GM12878 (cell line): Measurements from ENCODE around the gene CTNNAL1. TPM values are rescaled to one million over a fixed set of nuclear protein-coding genes. Genes with fewer than 3 reads are reported as not detected.

Experiments
- ATAC-seq: fragments of 200-7000 bp; cut with Tn5 transposase; 3 replicates; pipeline ENCODE4 v1.9.1; 2020; ENCODE audit warnings: mild to moderate bottlenecking, moderate library complexity
- BruUV-seq: library from RNA; stranded (reverse); fragments of 400-500 nt; replicated peaks from 2 replicates; lab custom pipeline; 2021; lab: Mats Ljungman, UMichigan
- CTCF ChIA-PET: fragments of 300-600 bp; sonication (Branson Sonifier 250); formaldehyde crosslinking; extraction: SDS; loops from one replicate; lab custom pipeline; 2021; ENCODE audit warnings: inconsistent platforms; lab: Yijun Ruan, JAX
- POLR2A ChIA-PET: fragments of 350-600 bp; formaldehyde crosslinking; extraction: SDS; loops from one replicate; lab custom pipeline; 2021; ENCODE audit warnings: inconsistent platforms; lab: Charles Lee
- RAD21 ChIA-PET: fragments of 300-600 bp; sonication (Branson Sonifier 250); formaldehyde crosslinking; loops from one replicate; lab custom pipeline; 2023; ENCODE audit warnings: antibody characterized with exemption; ENCODE audit not compliant: unreplicated experiment; lab: Charles Lee
- SMC1A ChIA-PET: fragments of 300-600 bp; sonication (Branson Sonifier 250); formaldehyde crosslinking; loops from one replicate; lab custom pipeline; 2023; ENCODE audit not compliant: unreplicated experiment, uncharacterized antibody; lab: Charles Lee
- DNase-seq: peaks from one replicate; pipeline ENCODE4 v3.0.0-alpha.2; 2011; ENCODE audit warnings: low read depth, low spot score
- FAIRE-seq: peaks from 3 replicates; lab custom pipeline; 2011; peaks lifted over from hg19 to GRCh38; lab: Jason Lieb, UNC
- H2AFZ ChIP-seq: 2 replicates; pipeline ENCODE4 v1.6.0; 2011; ENCODE audit warnings: low read depth, low read length, control low read depth; ENCODE audit not compliant: control insufficient read depth
- H3K27ac ChIP-seq: 2 replicates; pipeline ENCODE4 v1.5.1; 2011; ENCODE audit warnings: control low read depth; ENCODE audit not compliant: control insufficient read depth, insufficient read depth
- H3K27me3 ChIP-seq, 2 experiments: replicated peaks in 1 of 2; 2 replicates each; pipeline versions ENCODE4 v1.6.0 to v1.6.1; 2011; ENCODE audit warnings: low read length in 1 of 2; ENCODE audit not compliant: control insufficient read depth in 2 of 2, insufficient read depth in 2 of 2
- H3K36me3 ChIP-seq, 2 experiments: 2 replicates each; pipeline ENCODE4 v1.5.1; 2011; ENCODE audit warnings: low read length in 1 of 2; ENCODE audit not compliant: control insufficient read depth in 2 of 2, insufficient read depth in 2 of 2
- H3K4me1 ChIP-seq: 2 replicates; pipeline ENCODE4 v1.6.1; 2011; ENCODE audit warnings: mild to moderate bottlenecking, low read length, moderate library complexity, mixed read lengths; ENCODE audit not compliant: control insufficient read depth, insufficient read depth
- H3K4me2 ChIP-seq: 2 replicates; pipeline ENCODE4 v1.6.0; 2011; ENCODE audit warnings: control low read depth; ENCODE audit not compliant: control insufficient read depth, insufficient read depth
- H3K4me3 ChIP-seq: fragments of 200-600 bp; sonication (generic); 2 replicates; pipeline ENCODE4 v1.5.1; 2016
- H3K79me2 ChIP-seq: 2 replicates; pipeline ENCODE4 v1.6.0; 2011; ENCODE audit warnings: low read length; ENCODE audit not compliant: control insufficient read depth, insufficient read depth
- H3K9ac ChIP-seq: 2 replicates; pipeline ENCODE4 v1.8.0; 2011; ENCODE audit warnings: low read length, control low read depth, mixed read lengths; ENCODE audit not compliant: control insufficient read depth, insufficient read depth
- H3K9me3 ChIP-seq: replicated peaks from 3 replicates; pipeline ENCODE4 v1.5.1; 2011; ENCODE audit warnings: mild to moderate bottlenecking, low read length; ENCODE audit not compliant: control insufficient read depth, insufficient read depth
- H4K20me1 ChIP-seq: 2 replicates; pipeline ENCODE4 v1.6.0; 2011; ENCODE audit not compliant: control insufficient read depth, insufficient read depth
- BCL11A ChIP-seq: IDR thresholded peaks from 2 replicates; pipeline ENCODE4 v1.6.1; 2011; ENCODE audit warnings: low read depth, low read length
- EGR1 ChIP-seq, 2 experiments: IDR thresholded peaks; 1 replicate in 1 of 2; 2 replicates in 1 of 2; pipeline ENCODE4 v1.6.1; 2011 to 2012; ENCODE audit warnings: low read depth in 2 of 2, low read length in 2 of 2, borderline replicate concordance in 1 of 2, mild to moderate bottlenecking in 1 of 2, moderate library complexity in 1 of 2
- HCFC1 ChIP-seq: fragments of 150-350 bp; IDR thresholded peaks from 2 replicates; pipeline ENCODE4 v1.6.1; 2014; ENCODE audit warnings: low read length
- JUNB ChIP-seq: IDR thresholded peaks from 2 replicates; pipeline ENCODE4 v1.6.1; 2016; ENCODE audit warnings: antibody characterized with exemption, mild to moderate bottlenecking
- NFXL1 ChIP-seq: fragments of 450-650 bp; IDR thresholded peaks from 2 replicates; pipeline ENCODE4 v1.6.1; 2017; ENCODE audit warnings: antibody characterized with exemption, mild to moderate bottlenecking, borderline replicate concordance
- POLR2A ChIP-seq: IDR thresholded peaks from 2 replicates; pipeline ENCODE4 v1.6.1; 2011; ENCODE audit warnings: low read depth, mild to moderate bottlenecking, low read length
- SIX5 ChIP-seq: IDR thresholded peaks from 2 replicates; pipeline ENCODE4 v1.6.1; 2011; ENCODE audit warnings: mild to moderate bottlenecking, low read depth, low read length, moderate library complexity; ENCODE audit not compliant: severe bottlenecking
- SMARCA5 ChIP-seq: fragments of 450-650 bp; IDR thresholded peaks from 2 replicates; pipeline ENCODE4 v1.6.1; 2017; ENCODE audit warnings: mild to moderate bottlenecking
- ZBED1 ChIP-seq: IDR thresholded peaks from 2 replicates; pipeline ENCODE4 v1.6.1; 2016; ENCODE audit warnings: borderline replicate concordance
- whole genome bisulfite sequencing: methylation state at CpG from one replicate; pipeline ENCODE4 v1.1.6; 2016; ENCODE audit warnings: low lambda C conversion rate; ENCODE audit not compliant: insufficient replicate concordance, insufficient coverage; ENCODE audit errors: missing lambda C conversion rate; 5-methylcytosine and 5-hydroxymethylcytosine counted together
- in situ Hi-C: fragments of 300-500 bp; cut with MboI; formaldehyde crosslinking; loops from 9 replicates; pipeline ENCODE4 v1.14.3; 2018; ENCODE audit warnings: mixed read lengths
- intact Hi-C: fragments of 100-400 bp; cut with micrococcal nuclease; formaldehyde crosslinking; loops from one replicate; pipeline ENCODE4 v1.14.2; 2022; ENCODE audit not compliant: unreplicated experiment
- polyA plus RNA-seq, 11 experiments: library from polyadenylated mRNA; depleted of rRNA in 4 of 11; unstranded in 6 of 11; stranded (reverse) in 5 of 11; fragments of >200 nt; fragmentation: Nextera tagmentation in 4 of 11; fragmentation: Illumina TruSeq in 1 of 11; extraction: Ambion mirVana in 4 of 11; extraction: Trizol in 1 of 11; gene quantifications; 1 replicate in 1 of 11; 2 replicates in 10 of 11; pipeline versions ENCODE4 v1.2.1 to v1.2.3, GENCODE V29; 2011 to 2016; ENCODE audit warnings: inconsistent platforms in 2 of 11, missing spikeins in 2 of 11, low read depth in 1 of 11
- total RNA-seq, 4 experiments: library from RNA; depleted of rRNA in 3 of 4; stranded (reverse); fragments of >200 nt in 3 of 4; fragmentation: Illumina TruSeq in 1 of 4; extraction: Trizol in 1 of 4; gene quantifications; 2 replicates each; pipeline versions ENCODE4 v1.2.1 to v1.2.3, GENCODE V29; 2013 to 2021
- TF ChIP-seq, protein P1 (sequence below): IDR thresholded peaks from 2 replicates; pipeline ENCODE4 v1.6.1; 2011; ENCODE audit warnings: low read depth, low read length, improper control_type of control experiment, borderline replicate concordance
- TF ChIP-seq, protein P2 (sequence below): fragments of 450-650 bp; IDR thresholded peaks from 2 replicates; pipeline ENCODE4 v1.6.1; 2016; ENCODE audit warnings: mild to moderate bottlenecking

Gene CTNNAL1
- total and polyA plus RNA-seq, 10 of the 15 experiments (the other 5 are each of a cell fraction or from before 2014, with no cell fraction given): 16.3 to 82.5 (median 45.2) TPM

DNA sequence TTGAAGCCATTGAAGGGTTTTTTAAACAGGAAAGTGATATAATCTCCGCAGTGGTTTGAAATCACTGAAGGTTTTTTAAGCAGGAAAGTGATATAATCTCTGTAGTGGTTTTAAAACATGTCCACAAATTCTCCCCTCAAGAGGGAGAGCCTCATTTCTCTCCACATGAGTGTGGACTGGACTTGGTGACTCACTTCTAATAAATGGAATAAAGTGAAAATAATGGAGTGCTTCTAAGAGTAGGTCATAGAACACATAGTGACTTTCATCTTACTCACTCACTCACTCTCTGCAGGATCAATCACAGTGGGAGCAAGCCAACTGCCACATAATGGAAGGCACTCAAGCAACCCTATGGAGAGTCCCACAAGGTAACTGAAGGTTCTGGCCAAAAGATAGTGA, 12.0 kb downstream of the CTNNAL1 start:
- H3K36me3 ChIP-seq: no peaks in the 10 kb centered on the region; a peak in 1 of 4 replicates
- no peaks in the 10 kb centered on the region for H3K27me3 ChIP-seq
- SMC1A ChIA-PET: no interaction called here
- no peaks in the 10 kb centered on the region for H3K79me2 ChIP-seq
- in situ Hi-C loops (no loop called here), intact Hi-C loops (no loop called here)
- FAIRE-seq (no peak), ATAC-seq (no peak), DNase-seq (no peak)
- no peaks in the 10 kb centered on the region for H3K4me1 ChIP-seq
- 100% methylated on average over 1 of the region's 1 CpG for WGBS
- no peak overlapping the region for H3K9ac ChIP-seq
- POLR2A ChIA-PET: no interaction called here
- H2AFZ ChIP-seq: no peak overlapping the region
- H3K9me3 ChIP-seq: peaks cover 6% of the 10 kb centered on the region
- no peak overlapping the region for H3K4me3 ChIP-seq
- CTCF ChIA-PET: no interaction called here
- H3K4me2 ChIP-seq: no peak overlapping the region
- BruUV-seq: no TSS peak
- H4K20me1 ChIP-seq: no peaks in the 10 kb centered on the region
- no peak overlapping the region for H3K27ac ChIP-seq
- RAD21 ChIA-PET: no interaction called here
- TF ChIP-seq SIX5 (no peak), SMARCA5 (no peak), NFXL1 (no peak), ZBED1 (no peak), JUNB (no peak), POLR2A (no peak), HCFC1 (no peak), BCL11A (no peak), EGR1 (IDR thresholded peaks at IDR 0.05; ENCODE audit: borderline replicate concordance in 1 of 2, low read depth in 2 of 2, low read length in 2 of 2) (no peak)
- TF ChIP-seq, protein P1, sequence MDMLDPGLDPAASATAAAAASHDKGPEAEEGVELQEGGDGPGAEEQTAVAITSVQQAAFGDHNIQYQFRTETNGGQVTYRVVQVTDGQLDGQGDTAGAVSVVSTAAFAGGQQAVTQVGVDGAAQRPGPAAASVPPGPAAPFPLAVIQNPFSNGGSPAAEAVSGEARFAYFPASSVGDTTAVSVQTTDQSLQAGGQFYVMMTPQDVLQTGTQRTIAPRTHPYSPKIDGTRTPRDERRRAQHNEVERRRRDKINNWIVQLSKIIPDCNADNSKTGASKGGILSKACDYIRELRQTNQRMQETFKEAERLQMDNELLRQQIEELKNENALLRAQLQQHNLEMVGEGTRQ: no peak
- TF ChIP-seq, protein P2, sequence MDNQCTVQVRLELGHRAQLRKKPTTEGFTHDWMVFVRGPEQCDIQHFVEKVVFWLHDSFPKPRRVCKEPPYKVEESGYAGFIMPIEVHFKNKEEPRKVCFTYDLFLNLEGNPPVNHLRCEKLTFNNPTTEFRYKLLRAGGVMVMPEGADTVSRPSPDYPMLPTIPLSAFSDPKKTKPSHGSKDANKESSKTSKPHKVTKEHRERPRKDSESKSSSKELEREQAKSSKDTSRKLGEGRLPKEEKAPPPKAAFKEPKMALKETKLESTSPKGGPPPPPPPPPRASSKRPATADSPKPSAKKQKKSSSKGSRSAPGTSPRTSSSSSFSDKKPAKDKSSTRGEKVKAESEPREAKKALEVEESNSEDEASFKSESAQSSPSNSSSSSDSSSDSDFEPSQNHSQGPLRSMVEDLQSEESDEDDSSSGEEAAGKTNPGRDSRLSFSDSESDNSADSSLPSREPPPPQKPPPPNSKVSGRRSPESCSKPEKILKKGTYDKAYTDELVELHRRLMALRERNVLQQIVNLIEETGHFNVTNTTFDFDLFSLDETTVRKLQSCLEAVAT: no peak
